Cardiac muscle cell (in vitro differentiated cells and primary cell): Measurements from ENCODE around the gene LYPD6B. TPM values are rescaled to one million over a fixed set of nuclear protein-coding genes. Genes with fewer than 3 reads are reported as not detected.
"Not testable (repeated sequence)": the region's sequence is repeated elsewhere in the genome, so short reads cannot be mapped to it uniquely, and the experiment has no call there.

Source experiments
- DNase-seq, 2 donors: peaks; one replicate each; pipeline versions ENCODE4 v3.0.0 to v3.0.0-alpha.2; 2010 to 2017; ENCODE audit warnings: low read depth in 1 of 2, low spot score in 1 of 2
- H3K27ac ChIP-seq: fragments of 200-600 bp; sonication (generic); 2 replicates; pipeline ENCODE4 v1.5.1; 2016
- H3K27me3 ChIP-seq: fragments of 200-600 bp; sonication (generic); 2 replicates; pipeline ENCODE4 v1.6.0; 2016; ENCODE audit warnings: control low read depth
- H3K36me3 ChIP-seq: fragments of 200-600 bp; sonication (generic); 2 replicates; pipeline ENCODE4 v1.5.1; 2016; ENCODE audit warnings: control low read depth
- H3K4me1 ChIP-seq: fragments of 200-600 bp; sonication (generic); 2 replicates; pipeline ENCODE4 v1.8.1; 2017; ENCODE audit warnings: low read depth, mild to moderate bottlenecking, mixed run types
- H3K4me3 ChIP-seq: fragments of 200-600 bp; sonication (generic); 2 replicates; pipeline ENCODE4 v1.5.1; 2016; ENCODE audit warnings: mild to moderate bottlenecking
- H3K9me3 ChIP-seq: fragments of 200-600 bp; sonication (generic); 2 replicates; pipeline ENCODE4 v1.5.1; 2017; ENCODE audit warnings: low read depth, mild to moderate bottlenecking, control low read depth
- CTCF ChIP-seq: IDR thresholded peaks from 2 replicates; pipeline ENCODE4 v1.5.1; 2012; ENCODE audit warnings: low read depth, mild to moderate bottlenecking, low read length
- polyA plus RNA-seq: library from polyadenylated mRNA; unstranded; fragments of >200 nt; fragmentation: Nextera tagmentation; extraction: Ambion mirVana; gene quantifications from 2 replicates; pipeline ENCODE4 v1.2.1, GENCODE V29; 2016
- total RNA-seq: library from RNA; depleted of rRNA; stranded (reverse); fragments of >200 nt; gene quantifications from 2 replicates; pipeline ENCODE4 v1.2.3, GENCODE V29; 2016

Gene LYPD6B
- total and polyA plus RNA-seq, 2 experiments from 2014 or later: 1.6 to 5.7 TPM

GRCh38 chr2:149235816-149236375 is 197.4 kb downstream of the LYPD6B start:
- TF ChIP-seq CTCF: no peak
- H3K36me3 ChIP-seq: no peaks in the 10 kb centered on the region
- no peak overlapping the region for H3K27ac ChIP-seq
- no peak for DNase-seq
- no peak overlapping the region for H3K4me3 ChIP-seq
- H3K27me3 ChIP-seq: no peaks in the 10 kb centered on the region
- H3K9me3 ChIP-seq: no peaks in the 10 kb centered on the region
- peaks cover 9% of the 10 kb centered on the region for H3K4me1 ChIP-seq

GRCh38 chr2:149236410-149236809 is 197.9 kb downstream of the LYPD6B start:
- no peak overlapping the region for H3K4me3 ChIP-seq
- H3K9me3 ChIP-seq: no peaks in the 10 kb centered on the region
- TF ChIP-seq CTCF: no peak
- peaks cover 9% of the 10 kb centered on the region for H3K4me1 ChIP-seq
- no peaks in the 10 kb centered on the region for H3K27me3 ChIP-seq
- no peak overlapping the region for H3K27ac ChIP-seq
- H3K36me3 ChIP-seq: no peaks in the 10 kb centered on the region
- DNase-seq: no peak

GRCh38 chr2:149246186-149246585 is 207.7 kb downstream of the LYPD6B start:
- no peaks in the 10 kb centered on the region for H3K27me3 ChIP-seq
- no peak overlapping the region for H3K27ac ChIP-seq
- no peaks in the 10 kb centered on the region for H3K36me3 ChIP-seq
- no peak for TF ChIP-seq CTCF
- no peaks in the 10 kb centered on the region for H3K4me1 ChIP-seq
- H3K9me3 ChIP-seq: no peaks in the 10 kb centered on the region
- no peak for DNase-seq
- H3K4me3 ChIP-seq: no peak overlapping the region

DNA sequence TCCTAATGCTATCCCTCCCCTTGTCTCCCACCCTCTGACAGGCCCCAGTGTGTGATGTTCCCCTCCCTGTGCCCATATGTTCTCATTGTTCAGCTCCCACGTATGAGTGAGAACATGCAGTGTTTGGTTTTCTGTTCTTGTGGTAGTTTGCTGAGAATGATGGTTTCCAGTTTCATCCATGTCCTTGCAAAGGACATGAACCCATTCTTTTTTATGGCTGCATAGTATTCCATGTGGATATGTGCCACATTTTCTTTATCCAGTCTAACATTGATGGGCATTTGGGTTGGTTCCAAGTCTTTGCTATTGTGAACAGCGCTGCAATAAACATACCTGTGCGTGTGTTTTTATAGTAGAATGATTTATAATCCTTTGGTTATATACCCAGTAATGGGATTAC is 212.9 kb downstream of the LYPD6B start:
- H3K36me3 ChIP-seq, DNase-seq, H3K27ac ChIP-seq, H3K4me1 ChIP-seq, H3K27me3 ChIP-seq, H3K4me3 ChIP-seq, H3K9me3 ChIP-seq: not testable (repeated sequence)

- H3K27me3 ChIP-seq, DNase-seq: not testable (repeated sequence)
These were observed 218.4 kb downstream of the LYPD6B start for GRCh38 chr2:149256877-149257276.

GRCh38 chr2:149258531-149258930 is 220.0 kb downstream of the LYPD6B start:
- Histone ChIP-seq H3K36me3 (no peaks in the 10 kb centered on the region), H3K4me3 (no peak overlapping the region), H3K4me1 (peaks cover 3% of the 10 kb centered on the region), H3K27ac (no peak overlapping the region), H3K9me3 (no peaks in the 10 kb centered on the region), H3K27me3 (no peaks in the 10 kb centered on the region)
- DNase-seq: no peak
- TF ChIP-seq CTCF: no peak

More at GRCh38 chr2:149256877-149257276, 218.4 kb downstream of the LYPD6B start:
- not testable (repeated sequence) for H3K27ac ChIP-seq, H3K36me3 ChIP-seq, H3K4me3 ChIP-seq, H3K4me1 ChIP-seq, H3K9me3 ChIP-seq

GRCh38 chr2:149259136-149259535 is 220.6 kb downstream of the LYPD6B start:
- no peak overlapping the region for H3K4me3 ChIP-seq
- H3K27ac ChIP-seq: no peak overlapping the region
- no peaks in the 10 kb centered on the region for H3K27me3 ChIP-seq
- no peak for DNase-seq
- H3K36me3 ChIP-seq: no peaks in the 10 kb centered on the region
- no peak for TF ChIP-seq CTCF
- peaks cover 3% of the 10 kb centered on the region for H3K4me1 ChIP-seq
- H3K9me3 ChIP-seq: no peaks in the 10 kb centered on the region
